Measurements from ENCODE around the gene CEP164.

DNA sequence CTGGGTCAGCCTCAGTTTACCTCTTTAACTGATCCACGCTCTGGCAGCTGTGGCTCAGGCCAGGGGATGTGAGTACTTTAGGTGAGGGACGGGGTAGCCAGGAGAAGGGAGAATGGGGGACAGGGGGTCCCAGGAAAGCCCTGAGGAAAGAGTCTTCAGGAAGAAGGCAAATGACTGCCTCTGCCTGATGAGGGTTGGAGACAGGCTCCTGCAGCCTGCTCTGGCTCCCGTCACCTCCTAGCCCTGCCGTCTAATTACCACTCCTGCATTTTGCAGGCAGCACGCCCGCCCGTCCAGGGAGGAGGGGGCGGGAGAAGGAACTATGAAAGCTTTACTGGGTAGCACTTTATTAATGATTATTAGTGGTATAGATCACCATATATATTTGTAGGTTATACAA, 116.6 kb downstream of the CEP164 start:
- TF ChIP-seq CTCF (conservative IDR thresholded peaks at IDR 0.05; ENCODE audit: low read depth, low read length) (no peak), EZH2 (IDR thresholded peaks at IDR 0.05; ENCODE audit: low read length, unreplicated experiment) (no peak), EZH2phosphoT487 (IDR thresholded peaks at IDR 0.05; ENCODE audit: borderline replicate concordance, low read length) (no peak)

Measured in PC-3 (cell line).